GM12875 (cell line): ENCODE data around the gene OTUB2.
A peak's percentile ranks its signal among the peaks of the same experiment; 100 is the strongest.

Experiments used
- H3K4me3 ChIP-seq: one replicate; pipeline ENCODE4 v1.5.1; 2011; ENCODE audit warnings: low read depth, low read length, control low read depth
- TF ChIP-seq, protein P1 (sequence below): IDR thresholded peaks from 2 replicates; pipeline ENCODE4 v1.5.1; 2011; ENCODE audit warnings: low read depth, mild to moderate bottlenecking, control low read depth, inconsistent platforms, low read length, moderate library complexity, borderline replicate concordance; ENCODE audit not compliant: insufficient read depth

OTUB2 gene

GRCh38 chr14:94031883-94032279 is 5.7 kb downstream of the OTUB2 start:
- TF ChIP-seq, protein P1, sequence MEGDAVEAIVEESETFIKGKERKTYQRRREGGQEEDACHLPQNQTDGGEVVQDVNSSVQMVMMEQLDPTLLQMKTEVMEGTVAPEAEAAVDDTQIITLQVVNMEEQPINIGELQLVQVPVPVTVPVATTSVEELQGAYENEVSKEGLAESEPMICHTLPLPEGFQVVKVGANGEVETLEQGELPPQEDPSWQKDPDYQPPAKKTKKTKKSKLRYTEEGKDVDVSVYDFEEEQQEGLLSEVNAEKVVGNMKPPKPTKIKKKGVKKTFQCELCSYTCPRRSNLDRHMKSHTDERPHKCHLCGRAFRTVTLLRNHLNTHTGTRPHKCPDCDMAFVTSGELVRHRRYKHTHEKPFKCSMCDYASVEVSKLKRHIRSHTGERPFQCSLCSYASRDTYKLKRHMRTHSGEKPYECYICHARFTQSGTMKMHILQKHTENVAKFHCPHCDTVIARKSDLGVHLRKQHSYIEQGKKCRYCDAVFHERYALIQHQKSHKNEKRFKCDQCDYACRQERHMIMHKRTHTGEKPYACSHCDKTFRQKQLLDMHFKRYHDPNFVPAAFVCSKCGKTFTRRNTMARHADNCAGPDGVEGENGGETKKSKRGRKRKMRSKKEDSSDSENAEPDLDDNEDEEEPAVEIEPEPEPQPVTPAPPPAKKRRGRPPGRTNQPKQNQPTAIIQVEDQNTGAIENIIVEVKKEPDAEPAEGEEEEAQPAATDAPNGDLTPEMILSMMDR: no peak

GRCh38 chr14:94034886-94035285 is 8.7 kb downstream of the OTUB2 start:
- no peak overlapping the region for H3K4me3 ChIP-seq
- TF ChIP-seq, protein P1: no peak

More at GRCh38 chr14:94031883-94032279, 5.7 kb downstream of the OTUB2 start:
- H3K4me3 ChIP-seq: no peak overlapping the region

- TF ChIP-seq, protein P1: peak; percentile 90
These were observed 10.4 kb downstream of the OTUB2 start for GRCh38 chr14:94036313-94037167.

GRCh38 chr14:94037954-94038353 is 11.8 kb downstream of the OTUB2 start:
- TF ChIP-seq, protein P1: no peak

More at GRCh38 chr14:94036313-94037167, 10.4 kb downstream of the OTUB2 start:
- H3K4me3 ChIP-seq: no peak overlapping the region

GRCh38 chr14:94038510-94038909 is 12.4 kb downstream of the OTUB2 start:
- TF ChIP-seq, protein P1: no peak
- no peak overlapping the region for H3K4me3 ChIP-seq

More at GRCh38 chr14:94037954-94038353, 11.8 kb downstream of the OTUB2 start:
- H3K4me3 ChIP-seq: no peak overlapping the region

GRCh38 chr14:94038921-94039629 is 12.9 kb downstream of the OTUB2 start:
- no peak overlapping the region for H3K4me3 ChIP-seq
- TF ChIP-seq, protein P1: no peak
